Activated CD8-positive, alpha-beta T cell treated with anti-CD3 and anti-CD28 coated beads, Interleukin-2, amount 10 ng/mL, durations not matched to agents 7 days and 5 days (primary cell): ENCODE data around the gene FBL. TPM values are rescaled to one million over a fixed set of nuclear protein-coding genes. Genes with fewer than 3 reads are reported as not detected.
A peak's percentile ranks its signal among the peaks of the same experiment; 100 is the strongest.

Source experiments
- ATAC-seq: fragments of 150-1000 bp; cut with Tn5 transposase; one replicate; pipeline ENCODE4 v1.10.0; 2021; ENCODE audit warnings: moderate library complexity
- CTCF ChIA-PET: fragments of 350-600 bp; sonication (Branson Sonifier 250); formaldehyde crosslinking; loops from one replicate; lab custom pipeline; 2021; ENCODE audit warnings: antibody characterized with exemption; lab: Charles Lee
- POLR2A ChIA-PET: fragments of 350-600 bp; sonication (Branson Sonifier 250); formaldehyde crosslinking; loops from one replicate; lab custom pipeline; 2021; ENCODE audit warnings: antibody characterized with exemption; lab: Charles Lee
- DNase-seq: peaks from one replicate; pipeline ENCODE4 v3.0.0-alpha.2; 2020
- H3K27ac Mint-ChIP-seq: one replicate; pipeline ENCODE4 v1.8.0; 2021; ENCODE audit warnings: mild to moderate bottlenecking, mixed read lengths
- H3K27me3 Mint-ChIP-seq: one replicate; pipeline ENCODE4 v1.8.0; 2021; ENCODE audit warnings: low read depth, mixed read lengths
- H3K36me3 Mint-ChIP-seq: one replicate; pipeline ENCODE4 v1.8.0; 2021; ENCODE audit warnings: low read depth, mixed read lengths
- H3K4me1 Mint-ChIP-seq: one replicate; pipeline ENCODE4 v1.8.0; 2021; ENCODE audit warnings: low read depth, mixed read lengths
- H3K4me3 Mint-ChIP-seq: one replicate; pipeline ENCODE4 v1.8.0; 2021; ENCODE audit warnings: mild to moderate bottlenecking, mixed read lengths
- H3K9me3 Mint-ChIP-seq: one replicate; pipeline ENCODE4 v1.8.0; 2022; ENCODE audit warnings: mixed read lengths; ENCODE audit not compliant: insufficient read depth
- total RNA-seq, 2 experiments: library from RNA; stranded (reverse); gene quantifications; one replicate each; pipeline ENCODE4 v1.2.3, GENCODE V29; 2021

The FBL gene
- total RNA-seq, 2 experiments from 2014 or later, result 385 to 399 TPM

GRCh38 chr19:39850892-39851291, 4.7 kb upstream of the FBL start:
- Mint-ChIP-seq H3K36me3 (peaks cover 2% of the 10 kb centered on the region), H3K9me3 (no peaks in the 10 kb centered on the region), H3K27me3 (peaks cover 3% of the 10 kb centered on the region), H3K4me1 (peaks cover 10% of the 10 kb centered on the region), H3K4me3 (no peak overlapping the region), H3K27ac (no peak overlapping the region)
- CTCF ChIA-PET, result no interaction called here
- ATAC-seq (no peak), DNase-seq (no peak)
- POLR2A ChIA-PET, result no interaction called here

- H3K9me3 Mint-ChIP-seq, result no peaks in the 10 kb centered on the region
- no peaks in the 10 kb centered on the region for H3K27me3 Mint-ChIP-seq
- ATAC-seq, result no peak
- H3K4me1 Mint-ChIP-seq, result peaks cover 29% of the 10 kb centered on the region
- ChIA-PET CTCF (no interaction called here), POLR2A (no interaction called here)
- H3K4me3 Mint-ChIP-seq, result no peak overlapping the region
- H3K27ac Mint-ChIP-seq, result no peak overlapping the region
- no peak for DNase-seq
- H3K36me3 Mint-ChIP-seq, result peaks cover 14% of the 10 kb centered on the region
Measured at GRCh38 chr19:39848392-39848791, 2.2 kb upstream of the FBL start.

- Mint-ChIP-seq H3K9me3 (no peaks in the 10 kb centered on the region), H3K27me3 (no peaks in the 10 kb centered on the region), H3K36me3 (peaks cover 14% of the 10 kb centered on the region), H3K27ac (no peak overlapping the region), H3K4me1 (peaks cover 37% of the 10 kb centered on the region), H3K4me3 (no peak overlapping the region)
- ATAC-seq, result no peak
- no peak for DNase-seq
- CTCF ChIA-PET, result interaction anchor here (6.3 to 6.5 kb wide), 2 partner anchors 14 to 174 kb away, joined by 70 to 73 read pairs; partner anchors contain the start of gene DYRK1B
- POLR2A ChIA-PET, result no interaction called here
Measured at GRCh38 chr19:39847525-39847924, 1.3 kb upstream of the FBL start.

- DNase-seq, result no peak
- Mint-ChIP-seq H3K4me3 (peak overlapping the region; percentile 91), H3K36me3 (peaks cover 14% of the 10 kb centered on the region), H3K4me1 (peaks cover 42% of the 10 kb centered on the region), H3K27ac (peak overlapping the region; percentile 90), H3K9me3 (no peaks in the 10 kb centered on the region), H3K27me3 (no peaks in the 10 kb centered on the region)
- no peak for ATAC-seq
- POLR2A ChIA-PET, result interaction anchor here (0.6 to 1.8 kb wide), 5 partner anchors 13 to 124 kb away, joined by 3 to 7 read pairs (median 5); partner anchors contain the start of genes DYRK1B and PSMC4
- CTCF ChIA-PET, result interaction anchor here (1.9 to 7.6 kb wide), 6 partner anchors 13 to 174 kb away, joined by 4 to 235 read pairs (median 58); partner anchors contain the start of genes DYRK1B and PSMC4
Measured at GRCh38 chr19:39846678-39847486, 703 bp upstream of the FBL start.

GRCh38 chr19:39845584-39845932, 621 bp downstream of the FBL start:
- no peaks in the 10 kb centered on the region for H3K27me3 Mint-ChIP-seq
- ChIA-PET POLR2A (interaction anchor here (0.6 to 1.8 kb wide), 5 partner anchors 12 to 53 kb away, joined by 3 to 9 read pairs (median 4); partner anchors contain the start of gene DYRK1B), CTCF (interaction anchor here (1.0 to 7.6 kb wide), 19 partner anchors 10 to 299 kb away, joined by 3 to 235 read pairs (median 10); partner anchors contain the start of genes DYRK1B and PSMC4)
- H3K4me1 Mint-ChIP-seq, result peaks cover 46% of the 10 kb centered on the region
- peak overlapping the region; percentile 90 for H3K27ac Mint-ChIP-seq
- no peaks in the 10 kb centered on the region for H3K9me3 Mint-ChIP-seq
- ATAC-seq (peak; percentile 3), DNase-seq (no peak)
- peak overlapping the region; percentile 91 for H3K4me3 Mint-ChIP-seq
- peaks cover 14% of the 10 kb centered on the region for H3K36me3 Mint-ChIP-seq

GRCh38 chr19:39845172-39845571, 1.0 kb downstream of the FBL start:
- ATAC-seq (peak; percentile 5), DNase-seq (no peak)
- H3K4me1 Mint-ChIP-seq, result peaks cover 46% of the 10 kb centered on the region
- ChIA-PET POLR2A (interaction anchor here (0.6 to 1.8 kb wide), 5 partner anchors 12 to 53 kb away, joined by 3 to 9 read pairs (median 4); partner anchors contain the start of gene DYRK1B), CTCF (interaction anchor here (0.7 to 7.6 kb wide), 25 partner anchors 9 to 310 kb away, joined by 3 to 235 read pairs (median 4); partner anchors contain the start of genes DYRK1B, PSMC4 and ZNF780A)
- no peaks in the 10 kb centered on the region for H3K27me3 Mint-ChIP-seq
- H3K36me3 Mint-ChIP-seq, result peaks cover 16% of the 10 kb centered on the region
- peak overlapping the region; percentile 90 for H3K27ac Mint-ChIP-seq
- peak overlapping the region; percentile 91 for H3K4me3 Mint-ChIP-seq
- no peaks in the 10 kb centered on the region for H3K9me3 Mint-ChIP-seq

- Mint-ChIP-seq H3K27ac (peak overlapping the region; percentile 90), H3K9me3 (no peaks in the 10 kb centered on the region), H3K36me3 (peaks cover 24% of the 10 kb centered on the region), H3K27me3 (no peaks in the 10 kb centered on the region), H3K4me3 (peak overlapping the region; percentile 91), H3K4me1 (peaks cover 46% of the 10 kb centered on the region)
- ATAC-seq (no peak), DNase-seq (peak; percentile 66)
- ChIA-PET CTCF (interaction anchor here (0.7 to 7.6 kb wide), 41 partner anchors 8 to 488 kb away, joined by 3 to 235 read pairs (median 4); partner anchors contain the start of genes DYRK1B, PSMC4 and ZNF780A), POLR2A (interaction anchor here (0.6 to 1.4 kb wide), 5 partner anchors 20 to 368 kb away, joined by 3 to 4 read pairs (median 3); no protein-coding TSS in a partner anchor)
Measured at GRCh38 chr19:39843919-39844793, 2.0 kb downstream of the FBL start.

GRCh38 chr19:39842693-39843435, 3.3 kb downstream of the FBL start:
- Mint-ChIP-seq H3K36me3 (peaks cover 33% of the 10 kb centered on the region), H3K9me3 (no peaks in the 10 kb centered on the region), H3K4me3 (no peak overlapping the region), H3K27me3 (no peaks in the 10 kb centered on the region), H3K4me1 (peaks cover 46% of the 10 kb centered on the region), H3K27ac (peak overlapping the region; percentile 40)
- ChIA-PET POLR2A (interaction anchor here (0.8 to 1.4 kb wide), 2 partner anchors 9 to 50 kb away, joined by 4 read pairs; no protein-coding TSS in a partner anchor), CTCF (interaction anchor here (0.6 to 7.6 kb wide), 23 partner anchors 9 to 291 kb away, joined by 3 to 235 read pairs (median 10); partner anchors contain the start of genes DYRK1B and PSMC4)
- DNase-seq (no peak), ATAC-seq (no peak)

- DNase-seq, result no peak
- Mint-ChIP-seq H3K27me3 (no peaks in the 10 kb centered on the region), H3K27ac (peak overlapping the region; percentile 48), H3K4me3 (no peak overlapping the region), H3K9me3 (no peaks in the 10 kb centered on the region), H3K36me3 (peaks cover 49% of the 10 kb centered on the region), H3K4me1 (peaks cover 36% of the 10 kb centered on the region)
- ATAC-seq, result no peak
- POLR2A ChIA-PET, result no interaction called here
- CTCF ChIA-PET, result interaction anchor here (3.5 to 7.6 kb wide), 5 partner anchors 12 to 168 kb away, joined by 24 to 235 read pairs (median 45); partner anchors contain the start of gene PSMC4
Measured at GRCh38 chr19:39841041-39841440, 5.1 kb downstream of the FBL start.

- DNase-seq, result no peak
- H3K9me3 Mint-ChIP-seq, result no peaks in the 10 kb centered on the region
- no peak overlapping the region for H3K4me3 Mint-ChIP-seq
- no peak for ATAC-seq
- H3K36me3 Mint-ChIP-seq, result peaks cover 46% of the 10 kb centered on the region
- H3K27me3 Mint-ChIP-seq, result no peaks in the 10 kb centered on the region
- H3K4me1 Mint-ChIP-seq, result peaks cover 36% of the 10 kb centered on the region
- ChIA-PET CTCF (interaction anchor here (5.2 to 7.6 kb wide), 3 partner anchors 12 to 72 kb away, joined by 34 to 235 read pairs (median 45); no protein-coding TSS in a partner anchor), POLR2A (no interaction called here)
- no peak overlapping the region for H3K27ac Mint-ChIP-seq
Measured at GRCh38 chr19:39840492-39840891, 5.7 kb downstream of the FBL start.
